Erythroblast (primary cell): ENCODE results near the gene SCYL1.

Source experiments
- DNase-seq, 2 experiments: peaks; one replicate each; lab custom pipeline; 2025; lab: John Stamatoyannopoulos, UW
- GATA1 ChIP-seq: IDR thresholded peaks from 2 replicates; pipeline ENCODE4 v1.6.1; 2011; ENCODE audit warnings: low read depth, mild to moderate bottlenecking, control low read depth, low read length, moderate library complexity
- POLR2A ChIP-seq: IDR thresholded peaks from 2 replicates; pipeline ENCODE4 v1.6.1; 2011; ENCODE audit warnings: mild to moderate bottlenecking, low read length

The SCYL1 gene

GRCh38 chr11:65489035-65489705 lies 35.7 kb upstream of the SCYL1 start:
- no peak for DNase-seq
- TF ChIP-seq GATA1, result no peak
- no peak for TF ChIP-seq POLR2A

DNA sequence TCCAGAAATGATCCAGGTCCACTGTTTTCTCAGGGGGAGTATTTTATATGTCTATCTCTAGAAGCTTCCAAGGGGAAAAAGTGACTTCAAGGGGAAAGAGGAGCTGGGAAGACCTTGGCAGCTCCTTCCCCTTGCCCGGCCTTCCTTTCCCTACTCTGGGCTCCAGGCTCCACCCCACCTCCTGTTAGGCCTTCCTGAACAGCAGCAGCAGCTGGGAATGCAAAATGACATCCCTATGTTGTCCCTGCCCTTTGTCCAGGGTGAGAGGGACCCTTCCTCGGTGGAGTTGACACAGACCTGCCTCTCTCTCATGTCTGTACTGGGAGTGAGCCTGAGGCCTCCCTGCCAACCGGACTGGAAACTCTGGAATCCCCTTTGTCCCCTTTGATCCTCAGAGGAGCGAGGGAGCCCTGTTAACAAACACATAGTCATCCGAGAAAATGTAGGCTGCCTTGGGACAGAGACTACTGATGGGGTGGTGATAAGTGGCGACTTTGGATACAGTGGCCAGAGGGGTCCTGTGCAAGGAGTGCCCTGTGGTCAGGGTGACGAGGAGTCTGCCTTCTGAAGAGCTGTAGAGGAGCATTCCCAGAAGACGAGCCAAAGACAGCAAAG lies 35.1 kb upstream of the SCYL1 start:
- TF ChIP-seq GATA1, result no peak
- no peak for TF ChIP-seq POLR2A
- no peak for DNase-seq

DNA sequence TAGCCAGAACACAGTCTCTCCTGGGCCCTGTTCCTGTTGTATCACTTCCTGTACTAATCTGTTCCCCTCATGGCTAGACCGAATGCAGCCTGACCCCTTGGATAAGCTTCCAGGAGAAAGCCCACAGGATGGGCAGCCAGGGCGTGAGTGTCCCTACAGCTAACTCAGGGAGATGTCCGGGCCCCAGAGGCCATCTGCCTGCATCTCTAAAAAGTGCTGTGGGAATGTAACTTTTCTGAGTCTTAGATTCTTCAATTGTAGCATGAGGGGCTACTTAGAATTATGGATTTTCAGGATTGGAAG lies 33.8 kb upstream of the SCYL1 start:
- TF ChIP-seq GATA1, result no peak
- TF ChIP-seq POLR2A, result no peak
- no peak for DNase-seq

DNA sequence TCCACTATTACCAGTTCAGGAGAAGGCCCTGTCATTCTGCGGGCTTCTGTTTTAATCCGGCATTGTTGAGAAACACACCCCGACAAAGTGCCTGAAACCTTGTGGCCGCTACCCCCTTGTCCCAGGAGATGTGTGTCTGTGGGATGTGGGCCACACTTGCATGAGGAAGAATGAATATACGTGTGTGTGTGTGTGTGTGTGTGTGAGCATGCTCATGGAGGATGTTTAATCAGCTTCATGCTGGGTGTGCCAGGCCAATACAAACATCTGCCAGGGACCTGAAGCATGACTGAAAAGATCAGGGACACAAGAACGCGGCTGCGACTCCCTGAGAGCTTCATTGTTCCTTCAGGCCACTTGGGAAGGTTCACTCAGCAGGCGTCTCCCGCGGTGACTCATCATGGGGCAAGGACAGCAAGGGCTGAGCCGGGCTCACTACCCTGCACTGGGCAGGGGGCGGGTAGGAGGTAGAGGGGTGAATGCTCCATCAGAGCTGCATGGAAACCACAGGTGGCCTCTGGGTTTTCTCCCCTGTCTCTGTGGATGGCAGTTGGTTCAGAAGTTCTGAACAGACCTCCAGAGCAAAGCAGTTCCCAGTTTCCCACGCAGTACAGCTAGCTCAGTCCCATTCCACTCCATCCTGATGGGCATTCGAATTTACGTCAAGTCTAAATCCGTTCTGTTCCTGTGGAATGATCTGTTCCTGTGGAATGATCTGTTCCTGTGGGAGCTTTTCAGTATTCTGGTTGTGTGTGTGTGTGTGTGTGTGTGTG lies 33.1 kb upstream of the SCYL1 start:
- DNase-seq, result peak; percentile 58 to 82
- TF ChIP-seq POLR2A (no peak), GATA1 (no peak)

DNA sequence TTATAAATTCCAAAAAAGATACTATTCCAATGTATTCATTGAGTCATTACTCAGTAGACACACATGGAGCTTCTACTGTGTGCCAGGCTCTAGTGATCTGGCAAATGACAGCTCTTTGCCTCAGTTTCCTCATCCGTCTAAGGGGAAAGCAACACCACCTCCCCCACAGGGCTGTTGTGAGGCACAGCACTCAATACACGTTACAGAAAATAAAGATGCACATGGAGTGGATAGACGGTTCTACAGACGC lies 32.6 kb upstream of the SCYL1 start:
- no peak for TF ChIP-seq GATA1
- no peak for TF ChIP-seq POLR2A
- no peak for DNase-seq

DNA sequence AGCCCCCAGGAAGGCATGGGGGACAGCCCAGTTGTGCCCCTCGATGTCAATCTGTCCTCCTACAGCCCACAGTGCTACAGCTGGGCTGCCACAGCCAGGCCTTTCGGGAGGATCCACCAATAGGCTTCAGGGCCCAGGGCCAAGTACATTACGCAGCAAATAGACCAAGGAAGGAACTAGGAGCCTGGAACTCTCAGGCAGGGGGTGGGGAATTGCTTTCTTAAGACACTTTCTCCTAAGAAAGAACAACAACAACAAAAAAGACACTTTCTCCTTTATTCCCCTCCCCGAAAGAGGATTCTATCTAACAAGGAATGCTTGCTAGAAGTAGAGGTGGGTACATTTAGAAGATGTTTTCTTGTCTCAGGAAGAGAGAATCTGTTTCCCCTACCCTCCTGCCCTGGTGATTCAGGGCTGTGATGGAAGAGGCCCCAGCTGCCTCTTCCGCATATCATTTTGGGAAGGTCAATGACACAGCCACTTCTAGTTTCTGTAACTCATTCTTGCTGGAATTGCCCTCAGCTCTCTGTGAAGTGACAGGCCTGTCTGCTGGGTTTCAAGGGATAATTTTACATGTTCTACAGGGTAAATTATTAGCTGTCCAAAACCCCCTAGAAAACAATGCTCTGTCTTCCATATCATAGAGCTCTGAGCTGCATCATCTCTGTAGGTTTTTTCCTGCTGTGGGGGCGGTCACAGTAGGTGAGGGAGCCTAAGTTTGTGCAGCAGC lies 32.1 kb upstream of the SCYL1 start:
- no peak for TF ChIP-seq GATA1
- TF ChIP-seq POLR2A, result peak; percentile 55
- peak; percentile 73 to 90 for DNase-seq

- TF ChIP-seq GATA1 (no peak), POLR2A (no peak)
- no peak for DNase-seq
These were observed 31.3 kb upstream of the SCYL1 start for GRCh38 chr11:65493367-65494176.

- DNase-seq, result peak; percentile 78 to 87
These were observed 28.4 kb upstream of the SCYL1 start for GRCh38 chr11:65496304-65497140.

GRCh38 chr11:65497141-65498041 lies 27.5 kb upstream of the SCYL1 start:
- peak; percentile 97 for TF ChIP-seq POLR2A
- no peak for TF ChIP-seq GATA1
- DNase-seq, result peak; percentile 99 to 100

More at GRCh38 chr11:65496304-65497140, 28.4 kb upstream of the SCYL1 start:
- TF ChIP-seq POLR2A, result no peak
- no peak for TF ChIP-seq GATA1

DNA sequence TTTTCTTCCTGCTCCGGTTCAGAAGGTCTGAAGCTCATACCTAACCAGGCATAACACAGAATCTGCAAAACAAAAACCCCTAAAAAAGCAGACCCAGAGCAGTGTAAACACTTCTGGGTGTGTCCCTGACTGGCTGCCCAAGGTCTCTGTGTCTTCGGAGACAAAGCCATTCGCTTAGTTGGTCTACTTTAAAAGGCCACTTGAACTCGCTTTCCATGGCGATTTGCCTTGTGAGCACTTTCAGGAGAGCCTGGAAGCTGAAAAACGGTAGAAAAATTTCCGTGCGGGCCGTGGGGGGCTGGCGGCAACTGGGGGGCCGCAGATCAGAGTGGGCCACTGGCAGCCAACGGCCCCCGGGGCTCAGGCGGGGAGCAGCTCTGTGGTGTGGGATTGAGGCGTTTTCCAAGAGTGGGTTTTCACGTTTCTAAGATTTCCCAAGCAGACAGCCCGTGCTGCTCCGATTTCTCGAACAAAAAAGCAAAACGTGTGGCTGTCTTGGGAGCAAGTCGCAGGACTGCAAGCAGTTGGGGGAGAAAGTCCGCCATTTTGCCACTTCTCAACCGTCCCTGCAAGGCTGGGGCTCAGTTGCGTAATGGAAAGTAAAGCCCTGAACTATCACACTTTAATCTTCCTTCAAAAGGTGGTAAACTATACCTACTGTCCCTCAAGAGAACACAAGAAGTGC lies 26.7 kb upstream of the SCYL1 start:
- peak; percentile 86 to 91 for DNase-seq
- TF ChIP-seq POLR2A, result no peak
- TF ChIP-seq GATA1, result no peak

- TF ChIP-seq GATA1 (no peak), POLR2A (no peak)
- no peak for DNase-seq
These were observed 26.2 kb upstream of the SCYL1 start for GRCh38 chr11:65498727-65498976.
